SK-N-SH (cell line): ENCODE results near the gene FTSJ1. TPM values are rescaled to one million over a fixed set of nuclear protein-coding genes. Genes with fewer than 3 reads are reported as not detected.

ENCODE experiments used
- CTCF ChIA-PET: fragments of 300-600, 350-600 bp; formaldehyde crosslinking; extraction: SDS; loops from one replicate; lab custom pipeline; 2021; lab: Yijun Ruan, JAX
- POLR2A ChIA-PET: fragments of 350-600 bp; sonication (Branson Sonifier 250); formaldehyde crosslinking; extraction: SDS; loops from one replicate; lab custom pipeline; 2020; ENCODE audit warnings: antibody characterized with exemption, inconsistent platforms; lab: Yijun Ruan, JAX
- DNase-seq: peaks from one replicate; pipeline ENCODE4 v3.0.0; 2012
- H2AFZ ChIP-seq: fragments of 200-600 bp; sonication (generic); 2 replicates; pipeline ENCODE4 v1.8.1; 2016; ENCODE audit warnings: antibody characterized with exemption, mild to moderate bottlenecking, low read depth
- H3F3A ChIP-seq: fragments of 200-600 bp; sonication (generic); replicated peaks from 2 replicates; pipeline ENCODE3; 2016; ENCODE audit warnings: antibody characterized with exemption, mild to moderate bottlenecking; ENCODE audit not compliant: insufficient read depth
- H3K27ac ChIP-seq, 2 experiments: fragments of 200-500 bp in 1 of 2; fragments of 200-600 bp in 1 of 2; sonication (Bioruptor generic) in 1 of 2; sonication (generic), shearing (Covaris generic) in 1 of 2; 2 replicates each; pipeline versions ENCODE4 v1.5.1 to v1.6.1; 2014 to 2016; ENCODE audit warnings: low read depth in 2 of 2, inconsistent platforms in 1 of 2, low read length in 1 of 2, mild to moderate bottlenecking in 1 of 2, mixed read lengths in 1 of 2
- H3K27me3 ChIP-seq: fragments of 200-600 bp; sonication (generic), shearing (Covaris generic); 2 replicates; pipeline ENCODE4 v1.6.1; 2016; ENCODE audit warnings: mixed run types; ENCODE audit not compliant: insufficient read depth
- H3K36me3 ChIP-seq, 2 experiments: fragments of 200-500 bp in 1 of 2; fragments of 200-600 bp in 1 of 2; sonication (Bioruptor generic) in 1 of 2; sonication (generic) in 1 of 2; replicated peaks in 1 of 2; 2 replicates each; pipeline versions ENCODE3 to v1.5.1; 2014 to 2016; ENCODE audit warnings: low read length in 1 of 2, mild to moderate bottlenecking in 1 of 2; ENCODE audit not compliant: insufficient read depth in 2 of 2, control insufficient read depth in 1 of 2
- H3K4me1 ChIP-seq, 2 experiments: fragments of 200-500 bp in 1 of 2; fragments of 200-600 bp in 1 of 2; sonication (Bioruptor generic) in 1 of 2; sonication (generic), shearing (Covaris generic) in 1 of 2; 2 replicates each; pipeline versions ENCODE4 v1.5.1 to v1.6.1; 2014 to 2016; ENCODE audit warnings: low read depth in 1 of 2, low read length in 1 of 2, mixed run types in 1 of 2; ENCODE audit not compliant: insufficient read depth in 2 of 2, control insufficient read depth in 1 of 2
- H3K4me2 ChIP-seq: fragments of 200-600 bp; sonication (generic), shearing (Covaris generic); 2 replicates; pipeline ENCODE4 v1.6.1; 2017; ENCODE audit warnings: mixed run types
- H3K4me3 ChIP-seq, 2 experiments: fragments of 200-500 bp in 1 of 2; fragments of 200-600 bp in 1 of 2; sonication (Bioruptor generic) in 1 of 2; sonication (generic), shearing (Covaris generic) in 1 of 2; 2 replicates each; pipeline versions ENCODE4 v1.5.1 to v1.8.1; 2014 to 2016; ENCODE audit warnings: low read depth in 2 of 2, inconsistent platforms in 1 of 2, low read length in 1 of 2, mild to moderate bottlenecking in 1 of 2, mixed read lengths in 1 of 2, moderate library complexity in 1 of 2
- H3K79me2 ChIP-seq: fragments of 200-600 bp; sonication (generic); 2 replicates; pipeline ENCODE4 v1.8.1; 2017; ENCODE audit warnings: mild to moderate bottlenecking; ENCODE audit not compliant: insufficient read depth
- H3K9ac ChIP-seq: fragments of 200-600 bp; sonication (generic); 2 replicates; pipeline ENCODE4 v1.6.1; 2017; ENCODE audit warnings: mixed run types
- H3K9me2 ChIP-seq: fragments of 200-600 bp; sonication (generic); 2 replicates; pipeline ENCODE4 v1.6.1; 2017; ENCODE audit warnings: mixed run types
- H3K9me3 ChIP-seq: fragments of 200-600 bp; sonication (generic); 2 replicates; pipeline ENCODE4 v1.6.1; 2017; ENCODE audit warnings: mixed run types, mild to moderate bottlenecking, moderate library complexity
- H4K20me1 ChIP-seq: fragments of 200-600 bp; sonication (generic); 2 replicates; pipeline ENCODE4 v1.6.1; 2017; ENCODE audit warnings: mild to moderate bottlenecking, mixed run types; ENCODE audit not compliant: insufficient read depth
- CHD2 ChIP-seq: fragments of 150-350 bp; IDR thresholded peaks from 2 replicates; pipeline ENCODE4 v1.6.1; 2018; ENCODE audit warnings: low read length; ENCODE audit not compliant: partially characterized antibody
- CTCF ChIP-seq: fragments of 200-600 bp; sonication (generic); IDR thresholded peaks from 2 replicates; pipeline ENCODE4 v1.6.1; 2017; ENCODE audit warnings: antibody characterized with exemption, mild to moderate bottlenecking, moderate library complexity
- ELF1 ChIP-seq: IDR thresholded peaks from 2 replicates; pipeline ENCODE4 v1.4.0; 2012
- EP300 ChIP-seq, 2 experiments: IDR thresholded peaks; 2 replicates each; pipeline versions ENCODE4 v1.4.0 to v1.6.1; 2012; ENCODE audit warnings: borderline replicate concordance in 1 of 2, low read depth in 1 of 2, low read length in 1 of 2
- FOSL2 ChIP-seq: IDR thresholded peaks from 2 replicates; pipeline ENCODE4 v1.4.0; 2012; ENCODE audit warnings: low read depth, mild to moderate bottlenecking, moderate library complexity, borderline replicate concordance
- FOXJ3 ChIP-seq: sonication (generic); formaldehyde crosslinking; IDR thresholded peaks from 2 replicates; pipeline ENCODE4 v1.5.1; 2020; ENCODE audit warnings: mild to moderate bottlenecking, missing genetic modification reagents
- GABPA ChIP-seq: IDR thresholded peaks from 2 replicates; pipeline ENCODE4 v1.4.0; 2012; ENCODE audit warnings: low read depth, mild to moderate bottlenecking
- IRF3 ChIP-seq: fragments of 150-350 bp; IDR thresholded peaks from 2 replicates; pipeline ENCODE4 v1.6.1; 2016; ENCODE audit warnings: mild to moderate bottlenecking, low read depth, low read length
- MAX ChIP-seq: IDR thresholded peaks from 2 replicates; pipeline ENCODE4 v1.4.0; 2012; ENCODE audit warnings: low read depth
- MXI1 ChIP-seq: IDR thresholded peaks from 2 replicates; pipeline ENCODE4 v1.6.1; 2012; ENCODE audit warnings: mild to moderate bottlenecking, low read depth, low read length, improper control_type of control experiment
- NRF1 ChIP-seq: IDR thresholded peaks from 2 replicates; pipeline ENCODE4 v1.6.1; 2012; ENCODE audit warnings: low read depth, mild to moderate bottlenecking, low read length
- POLR2AphosphoS5 ChIP-seq: IDR thresholded peaks from 2 replicates; pipeline ENCODE4 v1.6.1; 2012; ENCODE audit warnings: low read depth, low read length
- RAD21 ChIP-seq: IDR thresholded peaks from 2 replicates; pipeline ENCODE4 v1.6.1; 2012; ENCODE audit warnings: mild to moderate bottlenecking, low read length
- RCOR1 ChIP-seq: fragments of 150-350 bp; IDR thresholded peaks from 2 replicates; pipeline ENCODE4 v1.6.1; 2017; ENCODE audit warnings: antibody characterized with exemption, low read length
- RFX5 ChIP-seq: IDR thresholded peaks from 2 replicates; pipeline ENCODE4 v1.6.1; 2012; ENCODE audit warnings: mild to moderate bottlenecking, improper control_type of control experiment, low read length
- TAF1 ChIP-seq: IDR thresholded peaks from 2 replicates; pipeline ENCODE4 v1.6.1; 2012; ENCODE audit warnings: low read depth, mild to moderate bottlenecking, low read length, moderate library complexity, borderline replicate concordance
- TEAD4 ChIP-seq: IDR thresholded peaks from 2 replicates; pipeline ENCODE4 v1.4.0; 2012; ENCODE audit warnings: mild to moderate bottlenecking, borderline replicate concordance; ENCODE audit not compliant: insufficient read depth
- USF2 ChIP-seq: fragments of 150-350 bp; IDR thresholded peaks from 2 replicates; pipeline ENCODE4 v1.6.1; 2017; ENCODE audit warnings: antibody characterized with exemption, low read length, low read depth, borderline replicate concordance
- WGBS: methylation state at CpG from one replicate; pipeline ENCODE4 v1.1.6; 2017; ENCODE audit warnings: low lambda C conversion rate; 5-methylcytosine and 5-hydroxymethylcytosine counted together
- polyA plus RNA-seq, 3 experiments: library from polyadenylated mRNA; depleted of rRNA; stranded (reverse); fragments of >200 nt; gene quantifications; 2 replicates each; pipeline ENCODE4 v1.2.3, GENCODE V29; 2012

Gene FTSJ1
- polyA plus RNA-seq, 1 of the 3 experiments (the other 2 are of a cell fraction), result 34.1 TPM

- no peak overlapping the region for H3K4me3 ChIP-seq
- CTCF ChIA-PET, result no interaction called here
- peaks cover 3% of the 10 kb centered on the region; the same call in 1 of the 2 replicates for H4K20me1 ChIP-seq
- H3K27ac ChIP-seq, result no peak overlapping the region
- H3K9me2 ChIP-seq, result no peaks in the 10 kb centered on the region
- no peaks in the 10 kb centered on the region for H3F3A ChIP-seq
- DNase-seq, result no peak
- WGBS, result 47% methylated on average over 3 of the region's 3 CpGs
- POLR2A ChIA-PET, result interaction anchor here (0.9 kb wide), 1 partner anchor 94 kb away, joined by 3 read pairs; the partner anchor contains the start of gene RBM3
- no peak for TF ChIP-seq EP300 (IDR thresholded peaks at IDR 0.05; ENCODE audit: borderline replicate concordance in 1 of 2, low read depth in 1 of 2, low read length in 1 of 2)
- TF ChIP-seq USF2, result no peak
- no peak for TF ChIP-seq CTCF
- TF ChIP-seq RFX5, result no peak
- TF ChIP-seq POLR2AphosphoS5, result no peak
- TF ChIP-seq CHD2, result no peak
- no peak for TF ChIP-seq TAF1
- TF ChIP-seq MAX, result no peak
- TF ChIP-seq FOXJ3 (CRISPR knock-in tag), result no peak
- no peak for TF ChIP-seq RCOR1
- no peak for TF ChIP-seq IRF3
- no peak for TF ChIP-seq FOSL2
- no peak for TF ChIP-seq MXI1
- H3K27me3 ChIP-seq, result no peaks in the 10 kb centered on the region; the same call in 1 of the 2 replicates
- peaks cover 32% of the 10 kb centered on the region for H3K79me2 ChIP-seq
- H3K9me3 ChIP-seq, result no peaks in the 10 kb centered on the region
- no peaks in the 10 kb centered on the region for H3K36me3 ChIP-seq
- no peak overlapping the region for H3K4me2 ChIP-seq
- peaks cover 0 to 4% of the 10 kb centered on the region in 2 experiments; a peak in 1 of 4 replicates for H3K4me1 ChIP-seq
- H2AFZ ChIP-seq, result no peak overlapping the region
- H3K9ac ChIP-seq, result no peak overlapping the region
These were observed 4.1 kb downstream of the FTSJ1 start for GRCh38 chrX:48480142-48480541.

GRCh38 chrX:48480583-48480982, 4.6 kb downstream of the FTSJ1 start:
- no peak overlapping the region for H3K9ac ChIP-seq
- ChIA-PET CTCF (no interaction called here), POLR2A (no interaction called here)
- 44% methylated on average over 3 of the region's 3 CpGs for WGBS
- no peaks in the 10 kb centered on the region; the same call in 1 of the 2 replicates for H3K27me3 ChIP-seq
- DNase-seq, result no peak
- H3K4me3 ChIP-seq, result no peak overlapping the region
- H3K4me2 ChIP-seq, result no peak overlapping the region
- H3K4me1 ChIP-seq, result peaks cover 0 to 4% of the 10 kb centered on the region in 2 experiments; a peak in 1 of 4 replicates
- no peaks in the 10 kb centered on the region for H3K36me3 ChIP-seq
- H3K9me2 ChIP-seq, result no peaks in the 10 kb centered on the region
- H3K79me2 ChIP-seq, result peaks cover 32% of the 10 kb centered on the region
- no peaks in the 10 kb centered on the region for H3K9me3 ChIP-seq
- TF ChIP-seq RAD21 (no peak), FOSL2 (no peak), RFX5 (no peak), TEAD4 (no peak), ELF1 (no peak), GABPA (no peak), NRF1 (no peak), EP300 (IDR thresholded peaks at IDR 0.05; ENCODE audit: borderline replicate concordance in 1 of 2, low read depth in 1 of 2, low read length in 1 of 2) (no peak)
- no peak overlapping the region for H2AFZ ChIP-seq
- H3F3A ChIP-seq, result no peaks in the 10 kb centered on the region
- no peak overlapping the region for H3K27ac ChIP-seq
- H4K20me1 ChIP-seq, result peaks cover 3% of the 10 kb centered on the region; the same call in 1 of the 2 replicates
